Midbrain (tissue), 1 donor: ENCODE results near the gene ME2.
"Not testable (repeated sequence)": the region's sequence is repeated elsewhere in the genome, so short reads cannot be mapped to it uniquely, and the experiment has no call there.

Source experiments
- DNase-seq: peaks from one replicate; lab custom pipeline; 2025; lab: John Stamatoyannopoulos, UW

The ME2 gene

DNA sequence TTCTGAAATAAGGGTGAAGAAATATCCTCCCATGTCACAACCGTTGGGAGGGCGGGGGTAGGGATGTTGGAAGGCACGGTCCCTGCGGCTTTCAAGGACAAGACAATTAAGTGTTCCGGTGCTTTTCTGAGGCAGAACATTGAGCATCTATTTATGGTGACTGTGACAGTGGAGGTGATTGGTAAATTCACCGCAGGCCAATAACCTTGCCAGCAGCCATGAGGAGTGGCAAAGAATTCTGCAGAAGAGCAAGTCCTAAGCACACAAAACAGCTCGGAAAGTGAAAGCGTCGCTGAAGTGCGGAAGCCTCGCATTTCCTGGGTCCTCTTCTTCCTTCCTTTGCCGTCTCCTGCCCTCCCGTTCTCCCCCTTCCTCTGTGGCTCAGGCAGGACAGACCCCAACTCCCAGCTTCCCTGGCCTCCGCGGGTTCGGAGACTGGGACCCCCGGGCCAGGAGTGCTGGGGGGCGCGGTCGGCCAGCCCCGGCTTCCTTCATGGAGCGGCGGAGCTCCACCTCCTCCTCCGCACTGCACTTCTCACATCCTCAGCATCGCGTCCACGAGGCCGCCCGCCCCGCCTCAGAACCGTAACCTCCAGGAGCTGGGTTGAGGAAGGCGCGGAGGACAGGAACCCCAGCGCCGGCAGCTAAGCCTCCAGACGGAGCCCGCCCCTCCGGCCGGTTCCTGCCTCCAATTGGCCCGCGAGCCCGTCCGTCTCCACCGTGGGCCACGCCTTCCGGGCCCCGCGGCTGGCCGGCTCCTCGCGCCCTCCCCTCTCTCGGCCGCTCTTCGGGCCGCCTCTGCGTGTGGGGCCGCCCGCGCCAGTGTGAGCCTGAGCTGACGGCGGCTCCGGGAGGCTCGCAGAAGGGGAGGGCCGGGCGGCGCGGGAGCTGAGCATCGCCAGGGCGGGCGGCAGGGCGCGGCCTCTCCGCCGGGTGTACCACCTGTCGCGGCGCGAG, at the start of gene ME2:
Gene ME2 (plus strand): TSS at position 774 of the 957 bp plus-strand sequence. CDS start 16,703 bp downstream, outside the sequence.
- peak; percentile 96 for DNase-seq

- no peak for DNase-seq
These were observed 49.3 kb upstream of the ME2 start for GRCh38 chr18:50829644-50830043.

GRCh38 chr18:50830544-50830943, 48.4 kb upstream of the ME2 start:
- DNase-seq: peak; percentile 28

- DNase-seq: no peak
These were observed 46.2 kb upstream of the ME2 start for GRCh38 chr18:50832754-50833153.

GRCh38 chr18:50833496-50833895, 45.4 kb upstream of the ME2 start:
- not testable (repeated sequence) for DNase-seq

GRCh38 chr18:50836521-50836957, 42.4 kb upstream of the ME2 start:
- no peak for DNase-seq

DNA sequence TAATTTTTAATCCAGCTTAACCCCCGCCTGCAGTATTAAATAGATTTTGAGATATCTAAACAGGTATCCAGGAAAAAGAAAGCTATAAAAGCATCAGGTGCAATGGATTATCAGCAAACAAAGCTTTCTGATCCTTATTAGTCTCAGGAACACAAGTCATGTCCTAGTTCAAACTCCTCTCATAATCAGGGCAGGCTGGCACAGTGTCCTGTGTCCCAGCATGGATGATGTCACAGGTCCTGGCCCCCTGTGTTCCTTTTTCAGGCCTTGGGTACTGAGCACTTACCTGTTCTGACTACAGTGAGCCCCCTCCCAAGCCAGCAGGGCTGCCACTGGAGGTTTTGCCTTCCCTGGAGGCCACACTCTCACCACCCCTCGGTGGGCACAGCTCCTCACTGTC, 39.6 kb upstream of the ME2 start:
- no peak for DNase-seq

DNA sequence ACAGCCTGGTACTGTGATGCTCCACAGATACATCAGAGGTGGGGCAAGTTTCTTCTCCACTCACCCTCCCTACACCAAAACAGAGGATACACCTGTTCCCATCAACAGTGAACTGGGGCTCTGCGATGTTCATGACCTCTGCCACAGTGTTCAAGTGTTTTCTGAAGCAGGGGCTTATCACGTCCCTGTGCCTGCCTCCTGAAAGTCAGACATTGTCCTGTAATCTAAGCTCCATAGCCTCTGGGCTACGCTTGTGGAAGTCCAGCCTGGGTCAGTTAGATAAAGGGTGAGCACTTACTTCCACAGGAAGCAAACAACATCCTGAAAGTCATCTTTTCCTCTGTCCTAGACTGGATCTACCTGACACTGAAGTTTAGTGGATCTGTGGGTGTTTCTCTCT, 38.9 kb upstream of the ME2 start:
- no peak for DNase-seq

- no peak for DNase-seq
These were observed 36.1 kb upstream of the ME2 start for GRCh38 chr18:50842846-50843245.

GRCh38 chr18:50844554-50844953, 34.4 kb upstream of the ME2 start:
- no peak for DNase-seq

- DNase-seq: no peak
These were observed 34.0 kb upstream of the ME2 start for GRCh38 chr18:50844960-50845359.

DNA sequence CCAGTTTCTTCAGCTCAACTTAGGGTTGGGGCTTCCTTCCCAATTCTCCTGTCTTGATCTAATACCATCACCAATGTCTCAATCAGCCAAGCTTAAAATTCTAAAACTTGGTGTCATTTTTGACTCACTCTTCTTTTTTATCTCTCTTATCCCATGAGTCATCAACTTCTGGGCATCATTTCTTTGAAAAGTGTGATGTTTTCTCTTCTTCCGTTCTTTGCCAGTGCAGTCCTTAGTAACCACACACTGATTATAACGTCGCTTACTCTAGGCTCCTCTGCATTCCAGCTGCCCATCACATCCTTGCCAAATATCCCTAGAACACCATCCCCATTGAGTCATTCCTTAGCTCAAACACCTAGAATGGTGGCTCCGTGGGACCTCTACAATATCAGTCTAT, 31.7 kb upstream of the ME2 start:
- DNase-seq: no peak

- DNase-seq: no peak
These were observed 30.8 kb upstream of the ME2 start for GRCh38 chr18:50848061-50848551.

DNA sequence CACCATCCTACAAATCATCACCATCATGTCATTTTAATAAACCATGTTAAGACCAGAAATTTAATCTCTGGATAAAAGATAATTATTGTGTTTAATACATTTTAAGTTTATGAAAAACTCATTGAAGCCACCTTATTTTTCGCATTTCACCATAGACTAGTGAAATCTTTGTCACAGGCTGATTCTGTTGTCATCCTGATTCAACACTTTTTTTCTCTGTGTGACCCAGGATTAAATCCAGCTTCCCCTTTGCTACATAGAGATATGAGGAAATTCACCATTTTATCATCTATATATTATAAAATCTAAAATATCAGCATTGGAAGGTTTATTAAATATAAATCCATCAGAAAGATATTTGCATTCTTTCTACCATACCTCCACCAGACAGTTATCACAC, 29.9 kb upstream of the ME2 start:
- DNase-seq: no peak

GRCh38 chr18:50849419-50849821, 29.5 kb upstream of the ME2 start:
- no peak for DNase-seq

DNA sequence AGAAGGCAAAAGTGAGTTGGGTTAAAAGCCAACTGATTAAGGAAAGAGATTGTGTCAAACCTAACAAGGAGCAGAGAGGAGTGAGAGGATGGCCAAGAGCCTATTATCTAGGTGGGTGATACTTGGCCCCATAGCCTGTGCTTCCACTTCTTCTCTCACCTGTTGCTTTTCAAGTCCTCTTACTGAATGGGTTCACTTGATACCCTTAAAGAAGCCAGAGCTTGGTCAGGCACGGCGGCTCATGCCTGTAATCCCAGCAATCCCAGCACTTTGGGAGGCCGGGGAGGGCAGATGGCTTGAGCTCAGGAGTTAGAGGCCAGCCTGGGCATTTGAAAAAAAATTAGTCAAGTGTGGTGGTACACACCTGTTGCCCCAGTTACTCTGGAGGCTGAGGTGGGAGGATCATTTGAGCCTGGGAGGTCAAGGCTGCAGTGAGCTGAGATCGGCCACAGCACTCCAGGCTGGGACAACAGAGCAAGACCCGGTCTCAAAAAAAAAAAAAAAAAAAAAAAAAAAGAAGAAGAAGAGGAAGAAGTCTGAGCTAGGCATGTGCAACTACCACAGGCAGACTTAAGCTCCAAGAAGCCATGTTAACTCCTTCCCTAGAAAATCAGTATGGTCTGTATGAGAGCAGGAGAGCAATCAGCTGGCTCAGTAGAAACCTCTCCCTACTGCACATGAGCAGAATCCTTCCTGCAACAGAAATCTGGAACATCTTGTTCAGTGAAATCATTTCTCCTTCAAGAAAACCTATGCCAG, 28.4 kb upstream of the ME2 start:
- no peak for DNase-seq

- no peak for DNase-seq
These were observed 25.1 kb upstream of the ME2 start for GRCh38 chr18:50853863-50854271.

DNA sequence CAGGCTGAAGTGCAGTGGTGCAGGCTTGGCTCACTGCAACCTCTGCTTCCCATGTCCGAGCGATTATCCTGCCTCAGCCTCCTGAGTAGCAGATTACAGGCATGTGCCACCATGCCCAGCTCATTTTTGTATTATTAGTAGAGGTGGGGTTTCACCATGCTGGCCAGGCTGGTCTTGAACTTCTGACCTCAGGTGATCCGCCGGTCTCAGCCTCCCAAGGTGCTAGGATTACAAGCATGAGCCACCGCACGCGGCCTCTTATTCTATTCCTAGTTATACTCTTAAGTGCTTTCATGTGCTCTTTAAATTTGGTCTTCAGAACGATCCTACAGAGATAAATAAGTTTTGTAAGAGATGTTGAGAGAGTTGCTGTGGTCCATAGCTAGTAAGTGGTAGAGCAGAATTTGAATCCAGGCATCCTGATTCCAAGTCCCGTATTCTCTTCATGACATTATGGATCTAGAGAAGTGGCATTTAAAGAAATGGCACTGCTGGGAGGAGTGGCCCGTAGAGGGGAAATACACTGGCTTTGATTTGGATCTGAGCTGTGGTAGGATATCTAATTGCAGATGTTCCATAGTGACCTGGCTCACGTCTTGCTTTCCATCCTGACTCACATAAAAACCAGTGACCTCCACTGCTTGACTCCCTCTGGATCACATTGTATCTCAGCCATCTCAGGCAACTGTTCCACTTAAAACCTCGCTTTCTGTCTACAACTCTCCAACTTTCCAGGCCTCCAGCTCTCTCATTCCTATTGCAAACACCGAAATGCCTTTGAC, 22.8 kb upstream of the ME2 start:
- DNase-seq: no peak

- DNase-seq: not testable (repeated sequence)
These were observed 21.8 kb upstream of the ME2 start for GRCh38 chr18:50857166-50857565.

DNA sequence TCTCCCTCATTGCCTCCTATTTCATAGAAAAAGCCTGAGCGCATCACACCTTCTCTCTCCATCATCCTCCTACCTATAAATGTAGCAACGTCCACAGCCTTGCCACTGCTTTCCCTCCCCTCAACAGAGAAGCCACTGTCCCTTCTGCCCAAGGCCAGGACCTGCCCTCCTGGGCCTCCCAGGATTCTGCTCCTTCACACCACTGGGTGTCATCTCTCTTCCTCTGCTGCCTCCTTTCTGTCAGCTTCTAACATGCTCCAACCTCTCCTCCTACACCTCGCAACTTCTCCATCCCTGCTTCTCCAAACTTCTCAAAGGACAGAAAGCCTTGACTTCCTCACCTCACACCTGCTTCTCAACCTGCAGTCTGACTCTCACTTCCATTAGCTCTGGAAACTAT, 21.2 kb upstream of the ME2 start:
- no peak for DNase-seq

GRCh38 chr18:50859793-50860555, 18.9 kb upstream of the ME2 start:
- DNase-seq: no peak
